Thoracic aorta (tissue), 2 donors: Measurements from ENCODE around the gene MYO3B. TPM values are rescaled to one million over a fixed set of nuclear protein-coding genes. Genes with fewer than 3 reads are reported as not detected.

Source experiments
- ATAC-seq: fragments of 150-250 bp; one replicate; pipeline ENCODE4 v1.8.0; 2017; ENCODE audit warnings: low read depth; ENCODE audit not compliant: insufficient number of reproducible peaks, low FRiP score
- DNase-seq: peaks from one replicate; pipeline ENCODE4 v3.0.0-alpha.2; 2020; ENCODE audit warnings: low spot score
- H3K27ac ChIP-seq, 2 donors: fragments of 200-600 bp; sonication (generic); 1 replicate in 1 of 2; 2 replicates in 1 of 2; pipeline ENCODE4 v1.5.1; 2016; ENCODE audit warnings: mild to moderate bottlenecking in 2 of 2, moderate library complexity in 2 of 2
- H3K27me3 ChIP-seq: fragments of 200-600 bp; sonication (generic); replicated peaks from 2 replicates; pipeline ENCODE4 v1.6.0; 2016; ENCODE audit warnings: mild to moderate bottlenecking; ENCODE audit not compliant: insufficient read depth
- H3K36me3 ChIP-seq: fragments of 200-600 bp; sonication (generic); one replicate; pipeline ENCODE4 v1.5.1; 2016
- H3K4me1 ChIP-seq, 2 donors: fragments of 200-600 bp; sonication (generic); 1 replicate in 1 of 2; 2 replicates in 1 of 2; pipeline versions ENCODE4 v1.5.1 to v1.6.0; 2016; ENCODE audit warnings: low read depth in 2 of 2, mild to moderate bottlenecking in 1 of 2; ENCODE audit not compliant: control insufficient read depth in 1 of 2
- H3K4me3 ChIP-seq: fragments of 200-600 bp; sonication (generic); 2 replicates; pipeline ENCODE4 v1.5.1; 2016; ENCODE audit warnings: mild to moderate bottlenecking
- H3K9me3 ChIP-seq: fragments of 200-600 bp; sonication (generic); 2 replicates; pipeline ENCODE4 v1.5.1; 2016
- total RNA-seq, 2 donors: library from RNA; depleted of rRNA; stranded (reverse); fragments of >200 nt; gene quantifications; one replicate each; pipeline versions ENCODE4 v1.1.0 to v1.2.3, GENCODE V29; 2016
- TF ChIP-seq, protein P1 (sequence below): fragments of 200-600 bp; sonication (generic); IDR thresholded peaks from one replicate; pipeline ENCODE4 v1.5.1; 2019; ENCODE audit warnings: antibody characterized with exemption

Gene MYO3B
- total RNA-seq, 2 donors from 2014 or later = not detected

DNA sequence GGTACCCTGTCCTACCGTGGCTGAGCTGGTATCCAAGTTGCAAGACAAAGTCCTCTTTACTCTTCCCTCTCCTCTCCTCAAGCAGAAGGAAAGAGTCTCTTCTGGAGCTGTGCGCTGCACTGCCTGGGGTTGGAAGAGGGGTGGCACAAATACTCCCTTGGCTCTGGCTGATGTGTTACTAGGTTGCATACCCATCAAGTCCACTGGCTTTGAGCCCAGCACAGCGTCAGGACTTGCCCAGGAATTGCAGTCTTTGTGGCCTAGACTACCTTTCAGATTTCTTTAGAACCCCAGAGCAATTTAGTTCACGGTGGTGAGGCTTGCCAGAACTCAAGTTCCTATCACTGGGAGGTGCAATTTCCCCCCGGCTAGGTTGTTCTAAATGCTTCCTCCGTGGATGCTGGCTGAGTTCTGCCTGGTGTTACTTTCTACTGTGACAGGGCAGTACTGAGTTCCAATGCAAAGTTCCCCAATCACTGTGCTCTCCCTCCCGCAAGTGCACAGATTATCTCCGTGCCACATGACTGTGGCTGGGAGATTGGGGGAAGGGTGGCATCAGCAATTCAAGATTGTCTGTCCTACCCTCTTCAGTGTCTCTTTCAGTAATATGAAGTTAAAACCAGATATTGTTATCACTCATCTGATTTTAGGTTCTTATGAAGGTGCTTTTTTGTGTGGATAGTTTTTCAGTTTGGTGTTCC lies 13.4 kb downstream of the MYO3B start:
- Histone ChIP-seq H3K9me3 (no peaks in the 10 kb centered on the region), H3K4me1 (no peaks in the 10 kb centered on the region), H3K4me3 (no peak overlapping the region), H3K36me3 (no peaks in the 10 kb centered on the region), H3K27ac (no peak overlapping the region), H3K27me3 (no peaks in the 10 kb centered on the region)
- TF ChIP-seq, protein P1, sequence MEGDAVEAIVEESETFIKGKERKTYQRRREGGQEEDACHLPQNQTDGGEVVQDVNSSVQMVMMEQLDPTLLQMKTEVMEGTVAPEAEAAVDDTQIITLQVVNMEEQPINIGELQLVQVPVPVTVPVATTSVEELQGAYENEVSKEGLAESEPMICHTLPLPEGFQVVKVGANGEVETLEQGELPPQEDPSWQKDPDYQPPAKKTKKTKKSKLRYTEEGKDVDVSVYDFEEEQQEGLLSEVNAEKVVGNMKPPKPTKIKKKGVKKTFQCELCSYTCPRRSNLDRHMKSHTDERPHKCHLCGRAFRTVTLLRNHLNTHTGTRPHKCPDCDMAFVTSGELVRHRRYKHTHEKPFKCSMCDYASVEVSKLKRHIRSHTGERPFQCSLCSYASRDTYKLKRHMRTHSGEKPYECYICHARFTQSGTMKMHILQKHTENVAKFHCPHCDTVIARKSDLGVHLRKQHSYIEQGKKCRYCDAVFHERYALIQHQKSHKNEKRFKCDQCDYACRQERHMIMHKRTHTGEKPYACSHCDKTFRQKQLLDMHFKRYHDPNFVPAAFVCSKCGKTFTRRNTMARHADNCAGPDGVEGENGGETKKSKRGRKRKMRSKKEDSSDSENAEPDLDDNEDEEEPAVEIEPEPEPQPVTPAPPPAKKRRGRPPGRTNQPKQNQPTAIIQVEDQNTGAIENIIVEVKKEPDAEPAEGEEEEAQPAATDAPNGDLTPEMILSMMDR = no peak
- DNase-seq = no peak
- no peak for ATAC-seq

DNA sequence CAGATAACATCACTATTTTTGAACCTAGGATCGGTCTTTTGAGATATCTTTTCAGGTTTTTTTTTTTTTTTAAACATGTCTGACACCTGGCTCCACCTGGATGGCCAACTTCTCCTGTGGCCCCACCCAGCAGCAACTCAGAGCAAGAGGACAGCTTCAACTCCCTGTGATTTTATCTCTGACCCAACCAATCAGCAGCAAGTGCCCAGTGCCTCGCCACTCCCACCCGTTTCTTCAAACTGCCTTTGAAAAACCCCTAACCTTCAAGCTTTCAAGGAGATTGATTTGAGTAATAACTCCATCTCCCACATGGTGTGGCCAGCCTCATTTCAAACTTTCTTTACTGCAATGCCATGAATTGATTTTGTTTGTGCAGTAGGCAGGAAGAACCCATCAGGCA lies 19.0 kb downstream of the MYO3B start:
- Histone ChIP-seq H3K27ac (no peak overlapping the region), H3K9me3 (no peaks in the 10 kb centered on the region), H3K4me1 (no peaks in the 10 kb centered on the region), H3K27me3 (no peaks in the 10 kb centered on the region), H3K4me3 (no peak overlapping the region), H3K36me3 (no peaks in the 10 kb centered on the region)
- TF ChIP-seq, protein P1 = no peak
- ATAC-seq (no peak), DNase-seq (no peak)

DNA sequence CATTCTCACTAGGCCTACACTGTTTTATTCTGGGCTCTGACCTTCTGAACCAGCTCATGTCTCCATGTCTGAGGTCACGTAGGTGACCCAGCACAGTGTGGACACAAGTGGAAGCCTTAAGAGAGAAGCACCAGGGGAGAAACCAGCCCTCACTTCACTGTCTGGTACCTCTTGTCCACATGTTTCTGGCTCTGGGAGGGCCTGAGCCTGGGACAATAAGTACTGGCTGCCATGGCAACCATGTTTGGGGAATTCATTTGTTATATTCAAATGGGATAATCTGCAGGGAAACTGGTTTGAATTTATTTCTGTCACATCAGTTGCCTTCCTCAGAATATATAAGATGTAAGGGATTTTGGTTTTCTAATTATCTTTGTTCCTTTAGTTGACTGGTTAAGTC lies 23.3 kb downstream of the MYO3B start:
- Histone ChIP-seq H3K27ac (no peak overlapping the region), H3K36me3 (no peaks in the 10 kb centered on the region), H3K4me1 (no peaks in the 10 kb centered on the region), H3K27me3 (no peaks in the 10 kb centered on the region), H3K4me3 (no peak overlapping the region), H3K9me3 (no peaks in the 10 kb centered on the region)
- ATAC-seq (no peak), DNase-seq (no peak)
- TF ChIP-seq, protein P1 = no peak

DNA sequence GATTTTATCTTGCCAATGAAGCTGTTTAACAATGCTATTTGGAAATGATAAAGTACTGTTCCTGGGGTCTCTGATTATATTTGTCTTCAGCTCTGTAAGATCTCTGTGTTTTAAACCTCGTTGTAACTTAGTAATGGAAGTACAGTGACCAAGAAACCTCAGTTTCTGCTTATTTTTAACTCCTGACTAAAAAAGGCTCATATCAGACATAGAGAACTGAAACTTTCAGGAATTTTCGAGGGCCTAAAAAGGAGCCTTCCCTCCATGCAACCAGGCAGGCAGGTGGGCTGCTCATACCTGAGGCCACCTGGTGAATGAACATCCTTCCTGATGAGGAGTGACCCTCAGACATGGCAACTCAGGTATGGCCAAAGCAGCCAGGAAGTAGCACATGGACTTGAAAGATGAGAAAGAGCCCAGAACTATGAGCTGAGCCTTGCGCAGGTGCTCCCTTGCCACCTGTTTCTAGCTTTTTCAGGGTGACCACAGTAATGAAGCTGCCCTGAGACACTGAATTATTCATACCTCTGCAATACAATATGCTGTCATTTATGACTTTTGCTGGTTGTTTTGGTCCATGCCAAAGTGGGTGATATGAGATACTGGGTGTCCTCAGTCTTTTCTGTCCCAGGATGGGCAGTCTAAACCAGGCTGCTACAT lies 23.9 kb downstream of the MYO3B start:
- Histone ChIP-seq H3K27ac (no peak overlapping the region), H3K9me3 (no peaks in the 10 kb centered on the region), H3K4me3 (no peak overlapping the region), H3K36me3 (no peaks in the 10 kb centered on the region), H3K4me1 (no peaks in the 10 kb centered on the region), H3K27me3 (no peaks in the 10 kb centered on the region)
- TF ChIP-seq, protein P1 = no peak
- ATAC-seq = no peak
- no peak for DNase-seq

DNA sequence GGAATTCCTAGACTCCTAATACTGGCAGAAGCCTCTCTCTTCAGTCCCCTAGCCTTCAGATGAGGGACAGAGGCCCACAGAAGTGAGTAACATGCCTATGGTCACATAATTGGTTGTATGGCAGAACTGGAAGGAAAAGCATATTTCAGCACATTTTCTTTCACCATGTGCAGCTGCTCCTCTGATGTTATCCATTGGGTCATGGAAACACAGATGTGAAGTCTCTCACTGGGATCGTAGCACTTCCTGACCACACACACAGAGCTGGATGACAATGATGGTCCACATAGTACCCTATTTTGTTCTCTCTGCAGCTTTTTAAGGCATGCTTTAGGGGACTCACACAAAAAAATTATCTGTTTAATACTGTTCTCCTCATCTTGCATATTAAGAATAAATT lies 24.5 kb downstream of the MYO3B start:
- Histone ChIP-seq H3K4me1 (no peaks in the 10 kb centered on the region), H3K36me3 (no peaks in the 10 kb centered on the region), H3K27ac (no peak overlapping the region), H3K27me3 (no peaks in the 10 kb centered on the region), H3K9me3 (no peaks in the 10 kb centered on the region), H3K4me3 (no peak overlapping the region)
- ATAC-seq (no peak), DNase-seq (no peak)
- TF ChIP-seq, protein P1 = no peak
